HCT116 (cell line): ENCODE results near the gene CPEB1. TPM values are rescaled to one million over a fixed set of nuclear protein-coding genes. Genes with fewer than 3 reads are reported as not detected.

Experiments
- ATAC-seq: fragments of 200-7000 bp; cut with Tn5 transposase; 2 replicates; pipeline ENCODE4 v1.9.1; 2020; ENCODE audit warnings: mild to moderate bottlenecking, moderate library complexity
- BruUV-seq: library from RNA; stranded (reverse); fragments of 400-500 nt; replicated peaks from 2 replicates; lab custom pipeline; 2021; lab: Mats Ljungman, UMichigan
- CTCF ChIA-PET: fragments of 300-600 bp; sonication (Branson Sonifier 250); formaldehyde crosslinking; loops from one replicate; lab custom pipeline; 2021; ENCODE audit warnings: antibody characterized with exemption; lab: Charles Lee
- POLR2A ChIA-PET: fragments of 300-600, 350-600 bp; sonication (Branson Sonifier 250); formaldehyde crosslinking; loops from one replicate; lab custom pipeline; 2021; ENCODE audit warnings: antibody characterized with exemption; lab: Charles Lee
- RAD21 ChIA-PET, 2 experiments: fragments of 300-600 bp; sonication (Branson Sonifier 250); formaldehyde crosslinking; loops; one replicate each; lab custom pipeline; 2023; ENCODE audit warnings: low total read pairs in 2 of 2; ENCODE audit not compliant: uncharacterized antibody in 2 of 2, unreplicated experiment in 2 of 2, low non-redundant PET in 1 of 2; lab: Charles Lee
- DNase-seq: peaks from one replicate; pipeline ENCODE4 v3.0.0-alpha.2; 2010; ENCODE audit warnings: low read depth, low spot score
- H2AFZ ChIP-seq: fragments of 200-600 bp; shearing (Covaris generic), sonication (generic); 2 replicates; pipeline ENCODE4 v1.6.1; 2017; ENCODE audit warnings: low read depth, mixed run types, mixed read lengths, antibody characterized with exemption, low read length; ENCODE audit not compliant: poor library complexity, severe bottlenecking
- H3K27ac ChIP-seq: 2 replicates; pipeline ENCODE4 v1.5.1; 2012; ENCODE audit warnings: low read depth, low read length
- H3K27me3 ChIP-seq: fragments of 200-600 bp; sonication (generic); 2 replicates; pipeline ENCODE4 v1.6.1; 2016; ENCODE audit warnings: mixed run types, low read length, mixed read lengths; ENCODE audit not compliant: insufficient read depth
- H3K36me3 ChIP-seq, 2 experiments: fragments of 200-500 bp in 1 of 2; fragments of 200-600 bp in 1 of 2; sonication (Bioruptor generic) in 1 of 2; sonication (generic) in 1 of 2; 2 replicates each; pipeline versions ENCODE4 v1.5.1 to v1.6.1; 2014 to 2016; ENCODE audit warnings: low read length in 2 of 2, inconsistent platforms in 1 of 2, mixed read lengths in 1 of 2, mixed run types in 1 of 2; ENCODE audit not compliant: insufficient read depth in 2 of 2, control insufficient read depth in 1 of 2
- H3K4me1 ChIP-seq, 2 experiments: fragments of 200-600 bp in 1 of 2; sonication (generic) in 1 of 2; 2 replicates each; pipeline versions ENCODE4 v1.5.1 to v1.6.1; 2012 to 2017; ENCODE audit warnings: low read length in 2 of 2, inconsistent platforms in 1 of 2, mild to moderate bottlenecking in 1 of 2, mixed read lengths in 1 of 2, mixed run types in 1 of 2, moderate library complexity in 1 of 2; ENCODE audit not compliant: insufficient read depth in 2 of 2, control insufficient read depth in 1 of 2
- H3K4me2 ChIP-seq: fragments of 200-600 bp; sonication (generic); 2 replicates; pipeline ENCODE4 v1.6.1; 2017; ENCODE audit warnings: mixed run types, low read length, mixed read lengths
- H3K4me3 ChIP-seq, 2 experiments: fragments of 200-600 bp in 1 of 2; sonication (generic) in 1 of 2; replicated peaks in 1 of 2; 2 replicates each; pipeline ENCODE4 v1.5.1; 2011 to 2016; ENCODE audit warnings: low read length in 2 of 2, control low read depth in 1 of 2, low read depth in 1 of 2, mild to moderate bottlenecking in 1 of 2, mixed read lengths in 1 of 2, mixed run types in 1 of 2
- H3K79me2 ChIP-seq: fragments of 200-600 bp; sonication (generic); 2 replicates; pipeline ENCODE4 v1.6.1; 2017; ENCODE audit warnings: mild to moderate bottlenecking, mixed run types, low read length, moderate library complexity, mixed read lengths; ENCODE audit not compliant: insufficient read depth
- H3K9ac ChIP-seq: fragments of 200-600 bp; sonication (generic); 2 replicates; pipeline ENCODE4 v1.6.1; 2016; ENCODE audit warnings: low read length, mixed read lengths
- H3K9me2 ChIP-seq: fragments of 200-600 bp; sonication (generic), shearing (Covaris generic); 2 replicates; pipeline ENCODE4 v1.6.1; 2017; ENCODE audit warnings: mixed run types, mild to moderate bottlenecking, moderate library complexity; ENCODE audit not compliant: insufficient read depth
- H3K9me3 ChIP-seq, 2 experiments: fragments of 200-500 bp in 1 of 2; fragments of 200-600 bp in 1 of 2; sonication (Bioruptor generic) in 1 of 2; sonication (generic) in 1 of 2; 2 replicates each; pipeline ENCODE4 v1.6.1; 2014 to 2017; ENCODE audit warnings: low read length in 2 of 2, mixed read lengths in 2 of 2, inconsistent platforms in 1 of 2, low read depth in 1 of 2, mild to moderate bottlenecking in 1 of 2, mixed run types in 1 of 2, moderate library complexity in 1 of 2; ENCODE audit not compliant: control insufficient read depth in 1 of 2, insufficient read depth in 1 of 2
- H4K20me1 ChIP-seq: fragments of 200-600 bp; sonication (generic), shearing (Covaris generic); 2 replicates; pipeline ENCODE4 v1.6.1; 2017; ENCODE audit warnings: mixed run types, mild to moderate bottlenecking, moderate library complexity; ENCODE audit not compliant: insufficient read depth
- CBX3 ChIP-seq: IDR thresholded peaks from 2 replicates; pipeline ENCODE4 v1.6.1; 2012; ENCODE audit warnings: low read depth
- CEBPB ChIP-seq: IDR thresholded peaks from 2 replicates; pipeline ENCODE4 v1.6.1; 2012; ENCODE audit warnings: low read depth
- CTCF ChIP-seq, 3 experiments: fragments of 200-600 bp in 1 of 3; sonication (generic) in 1 of 3; IDR thresholded peaks in 2 of 3; conservative IDR thresholded peaks in 1 of 3; 2 replicates each; pipeline ENCODE4 v1.5.1; 2012 to 2017; ENCODE audit warnings: low read depth in 2 of 3, low read length in 2 of 3, antibody characterized with exemption in 1 of 3, borderline replicate concordance in 1 of 3, control low read depth in 1 of 3, mild to moderate bottlenecking in 1 of 3, mixed read lengths in 1 of 3, mixed run types in 1 of 3, moderate library complexity in 1 of 3; ENCODE audit not compliant: insufficient read depth in 1 of 3
- EGR1 ChIP-seq: IDR thresholded peaks from 2 replicates; pipeline ENCODE4 v1.6.1; 2012; ENCODE audit warnings: low read depth
- ELF1 ChIP-seq: IDR thresholded peaks from 2 replicates; pipeline ENCODE4 v1.6.1; 2012; ENCODE audit warnings: low read depth, borderline replicate concordance
- EZH2phosphoT487 ChIP-seq: fragments of 200-600 bp; IDR thresholded peaks from 2 replicates; pipeline ENCODE4 v1.6.1; 2018; ENCODE audit warnings: antibody characterized with exemption, borderline replicate concordance
- MAX ChIP-seq: IDR thresholded peaks from 2 replicates; pipeline ENCODE4 v1.6.1; 2012
- REST ChIP-seq: IDR thresholded peaks from 2 replicates; pipeline ENCODE4 v1.6.1; 2012; ENCODE audit warnings: low read depth
- SP1 ChIP-seq: IDR thresholded peaks from 2 replicates; pipeline ENCODE4 v1.6.1; 2012; ENCODE audit warnings: low read depth
- SRF ChIP-seq: IDR thresholded peaks from 2 replicates; pipeline ENCODE4 v1.6.1; 2012; ENCODE audit warnings: low read depth
- TCF7L2 ChIP-seq: IDR thresholded peaks from 2 replicates; pipeline ENCODE4 v1.7.0; 2011; ENCODE audit warnings: borderline replicate concordance, inconsistent platforms; ENCODE audit not compliant: insufficient read depth, insufficient read length; ENCODE audit errors: extremely low read depth
- YY1 ChIP-seq: IDR thresholded peaks from 2 replicates; pipeline ENCODE4 v1.6.1; 2011; ENCODE audit warnings: low read length, low read depth, moderate library complexity, mild to moderate bottlenecking; ENCODE audit not compliant: insufficient replicate concordance; ENCODE audit errors: extremely low read depth
- ZFX ChIP-seq: fragments of 450-650 bp; IDR thresholded peaks from 2 replicates; pipeline ENCODE4 v1.6.1; 2017
- intact Hi-C: fragments of 100-400 bp; cut with micrococcal nuclease; formaldehyde crosslinking; loops from 2 replicates; pipeline ENCODE4 v1.10.0; 2022
- total RNA-seq: library from RNA; stranded (reverse); gene quantifications from one replicate; pipeline ENCODE4 v1.2.1, GENCODE V29; 2021; ENCODE audit not compliant: unreplicated experiment

The CPEB1 gene
- total RNA-seq, 1 experiment from 2014 or later, result not detected

GRCh38 chr15:82595203-82595602 is 52.0 kb downstream of the CPEB1 start:
- TF ChIP-seq CBX3 (no peak), CEBPB (no peak), REST (no peak), EZH2phosphoT487 (no peak), EGR1 (no peak), CTCF (IDR thresholded peaks at IDR 0.05 in 2 of 3, conservative IDR thresholded peaks at IDR 0.05 in 1 of 3; ENCODE audit: borderline replicate concordance in 1 of 3, insufficient read depth in 1 of 3, low read depth in 2 of 3, low read length in 2 of 3) (no peak), SRF (no peak), YY1 (no peak), ELF1 (no peak), SP1 (no peak), MAX (no peak), TCF7L2 (no peak), ZFX (no peak)
- TF ChIP-seq, all 23 proteins: peak for 0
- Histone ChIP-seq H3K27ac (no peak overlapping the region), H3K36me3 (no peaks in the 10 kb centered on the region), H3K9me3 (no peaks in the 10 kb centered on the region), H3K4me1 (no peaks in the 10 kb centered on the region; a peak in 1 of 4 replicates), H2AFZ (no peak overlapping the region), H3K79me2 (no peaks in the 10 kb centered on the region), H3K9ac (no peak overlapping the region), H3K4me3 (no peak overlapping the region), H3K9me2 (no peaks in the 10 kb centered on the region), H3K27me3 (no peaks in the 10 kb centered on the region), H3K4me2 (no peak overlapping the region), H4K20me1 (no peaks in the 10 kb centered on the region)
- ChIA-PET RAD21 (no interaction called here), POLR2A (no interaction called here), CTCF (no interaction called here)
- intact Hi-C loops, result no loop called here
- no TSS peak for BruUV-seq
- ATAC-seq (no peak), DNase-seq (no peak)
